Ramos (cell line): Measurements from ENCODE around the gene SLC35G2.
"Not testable (repeated sequence)": the region's sequence is repeated elsewhere in the genome, so short reads cannot be mapped to it uniquely, and the experiment has no call there.

Source experiments
- in situ Hi-C: fragments of 300-500 bp; cut with MboI; formaldehyde crosslinking; loops from one replicate; pipeline ENCODE4 v1.14.3; 2022; ENCODE audit warnings: low sequenced_read_pairs; ENCODE audit not compliant: unreplicated experiment

SLC35G2 gene

GRCh38 chr3:136883967-136884720 is 65.2 kb downstream of the SLC35G2 start:
- in situ Hi-C loops, result no loop called here

- in situ Hi-C loops, result no loop called here
These were observed 66.7 kb downstream of the SLC35G2 start for GRCh38 chr3:136885357-136886213.

- in situ Hi-C loops, result no loop called here
These were observed 71.0 kb downstream of the SLC35G2 start for GRCh38 chr3:136889947-136890346.

- in situ Hi-C loops, result no loop called here
These were observed 73.3 kb downstream of the SLC35G2 start for GRCh38 chr3:136891934-136892855.

GRCh38 chr3:136893848-136894443 is 75.0 kb downstream of the SLC35G2 start:
- in situ Hi-C loops, result no loop called here

GRCh38 chr3:136897171-136897570 is 78.2 kb downstream of the SLC35G2 start:
- in situ Hi-C loops, result not testable (repeated sequence)

- in situ Hi-C loops, result no loop called here
These were observed 79.6 kb downstream of the SLC35G2 start for GRCh38 chr3:136898549-136898948.

- in situ Hi-C loops, result no loop called here
These were observed 80.0 kb downstream of the SLC35G2 start for GRCh38 chr3:136898954-136899353.

GRCh38 chr3:136899622-136900158 is 80.8 kb downstream of the SLC35G2 start:
- in situ Hi-C loops, result no loop called here

- in situ Hi-C loops, result not testable (repeated sequence)
These were observed 81.8 kb downstream of the SLC35G2 start for GRCh38 chr3:136900694-136901093.

GRCh38 chr3:136901391-136901790 is 82.5 kb downstream of the SLC35G2 start:
- in situ Hi-C loops, result no loop called here

GRCh38 chr3:136902530-136902929 is 83.6 kb downstream of the SLC35G2 start:
- in situ Hi-C loops, result not testable (repeated sequence)

GRCh38 chr3:136903899-136904298 is 85.0 kb downstream of the SLC35G2 start:
- in situ Hi-C loops, result no loop called here

GRCh38 chr3:136904746-136905145 is 85.8 kb downstream of the SLC35G2 start:
- in situ Hi-C loops, result no loop called here
